Loucy (cell line): Measurements from ENCODE around the gene TIAM1.

Source experiments
- H2AFZ ChIP-seq: fragments of 200-600 bp; sonication (generic); 2 replicates; pipeline ENCODE4 v1.6.0; 2016; ENCODE audit warnings: antibody characterized with exemption, mild to moderate bottlenecking, low read length, moderate library complexity
- H3F3A ChIP-seq: fragments of 200-600 bp; 2 replicates; pipeline ENCODE4 v1.6.0; 2016; ENCODE audit warnings: antibody characterized with exemption, low read depth, mild to moderate bottlenecking
- H3K27me3 ChIP-seq: fragments of 200-600 bp; sonication (generic); 2 replicates; pipeline ENCODE4 v1.6.1; 2014; ENCODE audit warnings: low read length, mild to moderate bottlenecking; ENCODE audit not compliant: insufficient read depth, poor library complexity, severe bottlenecking
- H3K36me3 ChIP-seq: fragments of 200-600 bp; sonication (generic); 2 replicates; pipeline ENCODE4 v1.6.1; 2016; ENCODE audit warnings: low read length; ENCODE audit not compliant: insufficient read depth
- H3K4me1 ChIP-seq: fragments of 200-600 bp; sonication (generic); 2 replicates; pipeline ENCODE4 v1.5.1; 2014; ENCODE audit warnings: low read length, mild to moderate bottlenecking; ENCODE audit not compliant: insufficient read depth, poor library complexity, severe bottlenecking
- H3K4me2 ChIP-seq: fragments of 200-600 bp; sonication (generic); 2 replicates; pipeline ENCODE4 v1.6.0; 2014; ENCODE audit warnings: antibody characterized with exemption, low read length, low read depth, mild to moderate bottlenecking; ENCODE audit not compliant: poor library complexity, severe bottlenecking
- H3K4me3 ChIP-seq: fragments of 200-600 bp; sonication (generic); 2 replicates; pipeline ENCODE4 v1.5.1; 2014; ENCODE audit warnings: low read length, mild to moderate bottlenecking, mixed read lengths; ENCODE audit not compliant: poor library complexity, severe bottlenecking
- H3K79me2 ChIP-seq: fragments of 200-600 bp; sonication (generic); 2 replicates; pipeline ENCODE4 v1.6.1; 2014; ENCODE audit warnings: low read length; ENCODE audit not compliant: insufficient read depth
- H3K9ac ChIP-seq: fragments of 200-600 bp; sonication (generic); 2 replicates; pipeline ENCODE4 v1.6.0; 2014; ENCODE audit warnings: mild to moderate bottlenecking, low read depth, low read length, moderate library complexity; ENCODE audit not compliant: poor library complexity, severe bottlenecking
- H3K9me2 ChIP-seq: fragments of 200-600 bp; sonication (generic); replicated peaks from 2 replicates; pipeline ENCODE4 v1.6.1; 2016; ENCODE audit warnings: low read depth, low read length, mixed read lengths
- H3K9me3 ChIP-seq: fragments of 200-600 bp; sonication (generic); 2 replicates; pipeline ENCODE4 v1.6.1; 2014; ENCODE audit warnings: mild to moderate bottlenecking, antibody characterized with exemption, low read length, low read depth; ENCODE audit not compliant: insufficient read depth
- H4K20me1 ChIP-seq: fragments of 200-600 bp; sonication (generic); 2 replicates; pipeline ENCODE4 v1.6.0; 2014; ENCODE audit warnings: antibody characterized with exemption, low read length, mild to moderate bottlenecking; ENCODE audit not compliant: insufficient read depth, poor library complexity, severe bottlenecking
- EZH2phosphoT487 ChIP-seq: fragments of 200-600 bp; IDR thresholded peaks from 2 replicates; pipeline ENCODE4 v1.6.1; 2018; ENCODE audit warnings: antibody characterized with exemption, mild to moderate bottlenecking, moderate library complexity, borderline replicate concordance
- TF ChIP-seq, protein P1 (sequence below): fragments of 200-600 bp; sonication (generic); conservative IDR thresholded peaks from 2 replicates; pipeline ENCODE4 v1.5.1; 2014; ENCODE audit warnings: mild to moderate bottlenecking, antibody characterized with exemption, low read length

Gene TIAM1, protein sequence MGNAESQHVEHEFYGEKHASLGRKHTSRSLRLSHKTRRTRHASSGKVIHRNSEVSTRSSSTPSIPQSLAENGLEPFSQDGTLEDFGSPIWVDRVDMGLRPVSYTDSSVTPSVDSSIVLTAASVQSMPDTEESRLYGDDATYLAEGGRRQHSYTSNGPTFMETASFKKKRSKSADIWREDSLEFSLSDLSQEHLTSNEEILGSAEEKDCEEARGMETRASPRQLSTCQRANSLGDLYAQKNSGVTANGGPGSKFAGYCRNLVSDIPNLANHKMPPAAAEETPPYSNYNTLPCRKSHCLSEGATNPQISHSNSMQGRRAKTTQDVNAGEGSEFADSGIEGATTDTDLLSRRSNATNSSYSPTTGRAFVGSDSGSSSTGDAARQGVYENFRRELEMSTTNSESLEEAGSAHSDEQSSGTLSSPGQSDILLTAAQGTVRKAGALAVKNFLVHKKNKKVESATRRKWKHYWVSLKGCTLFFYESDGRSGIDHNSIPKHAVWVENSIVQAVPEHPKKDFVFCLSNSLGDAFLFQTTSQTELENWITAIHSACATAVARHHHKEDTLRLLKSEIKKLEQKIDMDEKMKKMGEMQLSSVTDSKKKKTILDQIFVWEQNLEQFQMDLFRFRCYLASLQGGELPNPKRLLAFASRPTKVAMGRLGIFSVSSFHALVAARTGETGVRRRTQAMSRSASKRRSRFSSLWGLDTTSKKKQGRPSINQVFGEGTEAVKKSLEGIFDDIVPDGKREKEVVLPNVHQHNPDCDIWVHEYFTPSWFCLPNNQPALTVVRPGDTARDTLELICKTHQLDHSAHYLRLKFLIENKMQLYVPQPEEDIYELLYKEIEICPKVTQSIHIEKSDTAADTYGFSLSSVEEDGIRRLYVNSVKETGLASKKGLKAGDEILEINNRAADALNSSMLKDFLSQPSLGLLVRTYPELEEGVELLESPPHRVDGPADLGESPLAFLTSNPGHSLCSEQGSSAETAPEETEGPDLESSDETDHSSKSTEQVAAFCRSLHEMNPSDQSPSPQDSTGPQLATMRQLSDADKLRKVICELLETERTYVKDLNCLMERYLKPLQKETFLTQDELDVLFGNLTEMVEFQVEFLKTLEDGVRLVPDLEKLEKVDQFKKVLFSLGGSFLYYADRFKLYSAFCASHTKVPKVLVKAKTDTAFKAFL (N-terminal part only)

DNA sequence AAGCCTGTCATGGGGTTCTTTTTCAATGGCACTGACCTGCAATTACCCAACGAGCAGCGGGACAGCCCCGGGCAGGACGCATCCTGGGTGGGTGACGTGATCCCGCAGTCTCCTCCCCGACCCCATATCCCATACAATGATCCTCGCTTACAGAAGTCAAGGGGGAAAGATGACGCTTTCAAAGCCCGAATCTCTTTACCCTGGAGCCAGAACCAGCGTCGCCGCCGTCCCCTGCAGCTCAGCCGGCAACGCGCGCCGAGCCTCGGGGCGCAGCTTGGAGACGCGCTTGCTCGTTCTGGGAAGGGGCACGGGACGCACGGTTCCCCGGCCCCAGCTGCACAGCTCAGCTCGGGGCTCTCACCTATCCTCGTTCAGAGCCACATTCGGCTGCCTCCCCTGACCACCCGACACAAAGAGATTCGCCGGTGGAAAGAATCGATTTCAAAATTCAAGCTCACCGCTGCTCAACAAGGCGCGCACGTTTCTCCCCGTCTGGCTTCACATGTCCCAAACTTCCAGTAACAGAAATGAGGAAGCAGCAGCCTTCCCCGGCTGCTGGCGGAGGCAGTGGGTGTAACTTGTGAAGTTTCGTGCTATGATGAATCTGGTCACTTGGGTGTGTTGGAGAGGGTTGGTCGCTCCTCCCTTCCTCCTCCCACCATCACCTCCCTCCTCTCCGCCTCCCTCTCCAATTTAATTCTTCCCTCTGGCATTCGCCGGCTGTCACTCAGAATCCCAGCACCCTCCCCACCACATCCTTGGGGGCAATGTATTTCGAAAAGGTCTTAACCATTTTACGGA is at the start of gene TIAM1:
Gene TIAM1 (minus strand): TSS at position 582 of the 801 bp plus-strand sequence. CDS start 77,289 bp downstream, outside the sequence.
- Histone ChIP-seq H3K9ac (no peak within 1 kb of the TSS), H3K4me1 (peaks cover under 1% of the 10 kb centered on the region), H2AFZ (no peak within 1 kb of the TSS), H3K9me3 (no peaks in the 10 kb centered on the region), H3K27me3 (no peaks in the 10 kb centered on the region), H3K9me2 (no peaks in the 10 kb centered on the region), H4K20me1 (no peaks in the 10 kb centered on the region), H3K4me3 (no peak within 1 kb of the TSS), H3K36me3 (no peaks in the 10 kb centered on the region; the same call in 1 of the 2 replicates), H3K79me2 (peaks cover 21% of the 10 kb centered on the region; the same call in 1 of the 2 replicates), H3K4me2 (no peak within 1 kb of the TSS), H3F3A (no peaks in the 10 kb centered on the region)
- TF ChIP-seq EZH2phosphoT487 = no peak
- TF ChIP-seq, protein P1, sequence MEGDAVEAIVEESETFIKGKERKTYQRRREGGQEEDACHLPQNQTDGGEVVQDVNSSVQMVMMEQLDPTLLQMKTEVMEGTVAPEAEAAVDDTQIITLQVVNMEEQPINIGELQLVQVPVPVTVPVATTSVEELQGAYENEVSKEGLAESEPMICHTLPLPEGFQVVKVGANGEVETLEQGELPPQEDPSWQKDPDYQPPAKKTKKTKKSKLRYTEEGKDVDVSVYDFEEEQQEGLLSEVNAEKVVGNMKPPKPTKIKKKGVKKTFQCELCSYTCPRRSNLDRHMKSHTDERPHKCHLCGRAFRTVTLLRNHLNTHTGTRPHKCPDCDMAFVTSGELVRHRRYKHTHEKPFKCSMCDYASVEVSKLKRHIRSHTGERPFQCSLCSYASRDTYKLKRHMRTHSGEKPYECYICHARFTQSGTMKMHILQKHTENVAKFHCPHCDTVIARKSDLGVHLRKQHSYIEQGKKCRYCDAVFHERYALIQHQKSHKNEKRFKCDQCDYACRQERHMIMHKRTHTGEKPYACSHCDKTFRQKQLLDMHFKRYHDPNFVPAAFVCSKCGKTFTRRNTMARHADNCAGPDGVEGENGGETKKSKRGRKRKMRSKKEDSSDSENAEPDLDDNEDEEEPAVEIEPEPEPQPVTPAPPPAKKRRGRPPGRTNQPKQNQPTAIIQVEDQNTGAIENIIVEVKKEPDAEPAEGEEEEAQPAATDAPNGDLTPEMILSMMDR = no peak

DNA sequence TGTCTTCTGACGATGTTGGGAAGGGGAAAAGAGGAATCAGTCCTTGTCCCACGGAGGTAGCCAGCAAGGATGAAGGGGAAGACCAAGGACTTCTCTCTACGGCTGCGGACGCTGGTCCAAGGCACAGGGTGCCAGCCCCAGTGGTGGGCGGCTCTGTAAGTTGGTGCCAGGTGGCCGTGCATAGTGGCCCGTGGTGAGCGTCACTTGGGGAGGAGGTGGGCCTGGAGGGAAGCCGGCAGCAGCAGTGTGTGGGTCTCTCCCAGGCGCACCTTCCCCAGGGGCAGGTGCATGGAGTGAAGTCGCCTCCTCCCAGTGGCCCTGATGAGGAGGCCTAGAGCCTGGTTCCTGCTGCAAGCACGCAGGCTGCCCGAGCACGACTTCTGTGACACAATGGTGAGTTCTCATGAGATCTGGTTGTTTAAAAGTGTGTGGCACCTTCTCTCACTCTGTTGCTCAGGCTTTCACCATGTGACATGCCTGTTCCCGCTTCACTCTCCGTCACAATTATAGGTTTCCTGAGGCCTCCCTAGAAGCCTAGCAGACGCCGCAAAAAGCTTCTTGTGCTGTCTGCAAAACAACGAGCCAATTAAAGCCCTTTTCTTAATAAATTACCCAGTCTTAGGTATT is 43.6 kb upstream of the TIAM1 start:
- Histone ChIP-seq H3K4me3 (no peak overlapping the region), H3K79me2 (peaks cover 24% of the 10 kb centered on the region), H2AFZ (no peak overlapping the region), H3K9ac (no peak overlapping the region), H3K4me2 (no peak overlapping the region), H3K4me1 (peaks cover 30% of the 10 kb centered on the region), H3K9me2 (no peaks in the 10 kb centered on the region), H3F3A (no peaks in the 10 kb centered on the region), H4K20me1 (no peaks in the 10 kb centered on the region), H3K9me3 (no peaks in the 10 kb centered on the region), H3K27me3 (no peaks in the 10 kb centered on the region), H3K36me3 (no peaks in the 10 kb centered on the region)
- TF ChIP-seq EZH2phosphoT487 = no peak
- TF ChIP-seq, protein P1 = no peak
